ENCODE measurements around the gene BAHCC1.
"Not testable (repeated sequence)": the region's sequence is repeated elsewhere in the genome, so short reads cannot be mapped to it uniquely, and the experiment has no call there.

The BAHCC1 gene

DNA sequence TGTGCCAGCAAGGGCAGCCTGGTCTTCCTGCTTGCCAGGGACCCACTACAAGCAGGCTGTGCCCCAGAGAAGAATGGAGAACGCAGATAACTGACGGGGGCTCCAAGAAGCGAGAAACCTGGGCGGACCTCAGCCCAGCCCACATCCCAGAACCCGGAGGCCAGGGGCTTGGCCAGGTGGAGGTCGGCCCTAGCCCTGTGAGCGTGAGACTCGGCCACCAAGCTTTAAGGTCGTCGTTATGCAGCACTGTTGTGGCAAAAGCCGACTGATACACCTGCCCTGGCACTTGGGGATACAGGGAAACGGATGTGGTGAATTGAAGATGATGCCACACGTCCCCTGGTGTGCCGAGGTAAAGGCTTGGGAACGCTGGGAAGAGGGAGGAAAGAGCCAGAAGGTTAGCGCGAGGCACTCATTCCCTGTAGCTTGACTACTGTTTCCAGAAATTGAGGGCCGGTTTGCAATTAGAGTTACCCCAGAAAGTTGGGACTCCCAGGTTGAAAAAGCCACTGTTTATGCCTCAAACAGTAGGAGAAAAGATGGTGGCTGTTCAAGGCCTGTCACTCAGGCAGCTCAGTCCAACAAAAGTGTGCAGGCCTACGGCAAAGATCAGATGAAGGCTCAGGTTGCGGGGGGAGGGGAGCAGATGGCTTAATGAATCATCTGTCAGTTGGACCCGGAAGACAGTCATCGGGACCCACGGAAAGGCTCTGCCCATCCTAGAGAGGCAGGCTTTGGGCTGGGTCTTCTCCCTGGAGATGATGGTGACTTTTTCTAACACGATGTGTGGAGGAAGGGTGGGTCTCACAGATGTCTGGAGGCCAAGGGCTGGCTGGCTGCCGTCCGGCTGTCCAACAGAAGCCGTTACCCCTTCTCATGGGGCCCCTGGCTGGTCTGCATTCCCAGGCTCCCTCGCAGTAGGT, 45.6 kb upstream of the BAHCC1 start:
- DNase-seq (ENCODE audit: low spot score), result no peak
- TF ChIP-seq, protein P1, sequence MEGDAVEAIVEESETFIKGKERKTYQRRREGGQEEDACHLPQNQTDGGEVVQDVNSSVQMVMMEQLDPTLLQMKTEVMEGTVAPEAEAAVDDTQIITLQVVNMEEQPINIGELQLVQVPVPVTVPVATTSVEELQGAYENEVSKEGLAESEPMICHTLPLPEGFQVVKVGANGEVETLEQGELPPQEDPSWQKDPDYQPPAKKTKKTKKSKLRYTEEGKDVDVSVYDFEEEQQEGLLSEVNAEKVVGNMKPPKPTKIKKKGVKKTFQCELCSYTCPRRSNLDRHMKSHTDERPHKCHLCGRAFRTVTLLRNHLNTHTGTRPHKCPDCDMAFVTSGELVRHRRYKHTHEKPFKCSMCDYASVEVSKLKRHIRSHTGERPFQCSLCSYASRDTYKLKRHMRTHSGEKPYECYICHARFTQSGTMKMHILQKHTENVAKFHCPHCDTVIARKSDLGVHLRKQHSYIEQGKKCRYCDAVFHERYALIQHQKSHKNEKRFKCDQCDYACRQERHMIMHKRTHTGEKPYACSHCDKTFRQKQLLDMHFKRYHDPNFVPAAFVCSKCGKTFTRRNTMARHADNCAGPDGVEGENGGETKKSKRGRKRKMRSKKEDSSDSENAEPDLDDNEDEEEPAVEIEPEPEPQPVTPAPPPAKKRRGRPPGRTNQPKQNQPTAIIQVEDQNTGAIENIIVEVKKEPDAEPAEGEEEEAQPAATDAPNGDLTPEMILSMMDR (IDR thresholded peaks at IDR 0.05; ENCODE audit: extremely low read depth, insufficient read depth, missing control alignments), result no peak
- in situ Hi-C loops (cut with MboI; ENCODE audit: low pct_unique_long_range_greater_than_20kb, low sequenced_read_pairs, unreplicated experiment), result no loop called here

DNA sequence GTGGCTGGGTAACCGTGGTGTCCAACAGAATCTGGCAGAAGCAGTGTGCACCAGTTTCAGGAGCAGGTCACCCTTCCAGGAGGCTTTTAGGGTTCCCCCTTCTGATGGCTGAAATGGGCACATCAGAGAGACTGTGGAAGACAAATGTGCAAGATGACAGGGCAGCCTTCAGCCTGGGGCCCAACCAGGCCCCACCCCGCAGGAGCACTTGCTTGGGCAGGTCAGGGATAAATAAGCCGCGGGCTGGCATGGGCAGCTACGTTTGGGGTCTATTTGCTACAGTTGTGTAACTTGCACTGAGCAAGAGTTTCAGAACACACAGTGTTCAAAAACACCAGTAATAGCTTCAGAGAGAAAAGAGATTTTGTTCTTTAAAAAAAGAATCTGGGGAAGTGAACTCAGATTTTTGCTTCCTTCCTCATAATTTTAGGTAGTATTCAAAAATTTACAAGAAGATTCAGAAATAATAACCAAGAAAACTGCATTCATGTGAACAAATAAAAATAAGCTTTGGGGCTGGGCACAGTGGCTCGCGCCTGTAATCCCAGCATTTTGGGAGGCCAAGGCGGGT, 44.9 kb upstream of the BAHCC1 start:
- in situ Hi-C loops (cut with MboI; ENCODE audit: low pct_unique_long_range_greater_than_20kb, low sequenced_read_pairs, unreplicated experiment), result no loop called here
- DNase-seq (ENCODE audit: low spot score), result no peak
- TF ChIP-seq, protein P1 (IDR thresholded peaks at IDR 0.05; ENCODE audit: extremely low read depth, insufficient read depth, missing control alignments), result no peak

DNA sequence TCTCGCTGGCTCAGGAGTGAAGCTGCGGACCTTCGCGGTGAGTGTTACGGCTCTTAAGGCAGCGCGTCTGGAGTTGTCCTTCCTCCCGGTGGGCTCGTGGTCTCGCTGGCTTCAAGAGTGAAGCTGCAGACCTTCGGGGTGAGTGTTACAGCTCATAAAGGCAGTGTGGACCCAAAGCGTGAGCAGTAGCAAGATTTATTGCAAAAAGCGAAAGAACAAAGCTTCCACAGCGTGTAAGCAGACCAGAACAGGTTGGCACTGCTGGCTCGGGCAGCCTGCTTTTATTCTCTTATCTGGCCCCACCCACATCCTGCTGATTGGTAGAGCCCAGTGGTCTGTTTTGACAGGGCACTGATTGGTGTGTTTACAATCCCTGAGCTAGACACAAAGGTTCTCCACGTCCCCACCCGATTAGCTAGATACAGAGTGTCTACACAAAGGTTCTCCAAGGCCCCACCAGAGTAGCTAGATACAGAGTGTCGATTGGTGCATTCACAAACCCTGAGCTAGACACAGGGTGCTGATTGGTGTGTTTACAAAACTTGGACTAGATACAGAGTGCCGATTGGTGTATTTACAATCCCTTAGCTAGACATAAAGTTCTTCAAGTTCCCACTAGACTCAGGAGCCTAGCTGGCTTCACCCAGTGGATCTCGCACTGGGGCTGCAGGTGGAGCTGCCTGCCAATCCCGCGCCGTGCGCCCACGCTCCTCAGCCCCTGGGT, 43.8 kb upstream of the BAHCC1 start:
- DNase-seq (ENCODE audit: low spot score); in situ Hi-C loops (cut with MboI; ENCODE audit: low pct_unique_long_range_greater_than_20kb, low sequenced_read_pairs, unreplicated experiment): not testable (repeated sequence)

- DNase-seq (ENCODE audit: low spot score); in situ Hi-C loops (cut with MboI; ENCODE audit: low pct_unique_long_range_greater_than_20kb, low sequenced_read_pairs, unreplicated experiment): not testable (repeated sequence)
Measured at GRCh38 chr17:81352056-81352455, 43.2 kb upstream of the BAHCC1 start.

DNA sequence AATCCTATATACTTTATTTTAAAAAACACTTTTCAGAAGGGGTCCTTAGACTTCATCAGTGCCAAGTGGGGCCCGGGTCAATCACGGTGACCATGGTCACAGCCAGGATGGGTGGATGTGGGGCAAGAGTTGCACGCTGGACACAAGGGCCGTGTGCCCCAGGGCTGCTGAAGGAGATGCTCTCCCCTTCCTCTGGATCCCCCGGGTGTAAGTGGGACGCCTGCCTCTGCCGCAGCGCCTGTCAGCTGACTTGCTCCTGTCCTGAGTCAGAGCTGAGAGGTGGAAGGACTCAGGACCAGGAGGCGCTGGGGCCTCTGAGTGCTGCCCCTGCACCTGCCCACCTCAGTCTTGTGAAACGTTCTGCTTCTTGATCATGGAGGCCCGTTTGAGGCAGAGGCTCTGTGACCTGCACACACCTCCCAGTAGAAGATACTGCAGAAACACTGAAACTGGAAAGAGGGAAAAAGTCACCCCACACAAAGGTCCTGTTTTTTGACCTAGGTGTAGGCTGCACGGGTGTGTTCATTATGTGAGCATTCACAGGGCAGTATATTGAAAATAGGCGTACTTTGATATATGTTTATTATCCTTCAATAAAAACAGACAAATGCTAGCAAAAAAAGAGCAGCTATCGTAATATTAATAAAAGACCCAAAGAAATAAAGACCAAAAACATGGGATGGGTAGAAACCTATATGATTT, 40.9 kb upstream of the BAHCC1 start:
- in situ Hi-C loops (cut with MboI; ENCODE audit: low pct_unique_long_range_greater_than_20kb, low sequenced_read_pairs, unreplicated experiment), result no loop called here
- TF ChIP-seq, protein P1 (IDR thresholded peaks at IDR 0.05; ENCODE audit: extremely low read depth, insufficient read depth, missing control alignments), result no peak
- DNase-seq (ENCODE audit: low spot score), result no peak

DNA sequence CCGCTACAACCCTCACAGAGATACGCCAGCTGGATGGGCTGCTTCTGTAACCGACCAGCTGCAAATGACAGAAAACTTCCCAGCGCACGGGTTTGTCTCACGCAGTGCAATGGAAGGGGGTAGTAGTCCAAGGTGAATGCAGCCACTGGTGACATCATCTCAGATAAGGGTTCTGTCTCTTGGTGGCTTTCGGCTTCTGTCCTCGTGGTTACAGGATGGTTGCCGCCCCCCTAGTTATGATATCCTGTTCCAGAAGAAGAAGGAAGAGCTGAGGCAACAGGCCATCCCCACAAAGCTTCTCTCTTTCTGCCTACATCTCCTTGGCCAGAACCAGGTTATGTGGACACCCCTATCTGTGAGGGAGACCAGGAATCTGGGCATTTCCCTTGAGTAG, 40.3 kb upstream of the BAHCC1 start:
- in situ Hi-C loops (cut with MboI; ENCODE audit: low pct_unique_long_range_greater_than_20kb, low sequenced_read_pairs, unreplicated experiment), result no loop called here
- DNase-seq (ENCODE audit: low spot score), result no peak

DNA sequence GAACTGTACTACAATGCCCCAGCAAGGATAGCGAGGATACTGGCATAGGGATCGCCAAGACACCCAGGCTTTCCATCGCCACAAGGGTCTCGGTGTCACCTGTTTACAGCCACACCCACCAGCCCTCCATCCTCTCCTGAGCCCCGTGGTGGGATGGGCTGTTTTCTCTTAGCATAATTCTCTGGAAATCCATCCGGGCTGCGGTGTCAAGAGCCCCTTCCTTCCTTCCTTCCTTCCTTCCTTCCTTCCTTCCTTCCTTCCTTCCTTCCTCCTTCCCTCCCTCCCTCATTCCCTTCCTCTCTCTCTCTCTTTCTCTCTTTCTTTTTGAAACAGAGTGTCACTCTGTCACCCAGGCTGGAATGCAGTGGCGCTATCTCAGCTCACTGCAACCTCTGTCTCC, 36.0 kb upstream of the BAHCC1 start:
- no peak for DNase-seq (ENCODE audit: low spot score)
- in situ Hi-C loops (cut with MboI; ENCODE audit: low pct_unique_long_range_greater_than_20kb, low sequenced_read_pairs, unreplicated experiment), result no loop called here
- TF ChIP-seq, protein P1 (IDR thresholded peaks at IDR 0.05; ENCODE audit: extremely low read depth, insufficient read depth, missing control alignments), result no peak

More for the DNA sequence above, 40.3 kb upstream of the BAHCC1 start:
- TF ChIP-seq, protein P1 (IDR thresholded peaks at IDR 0.05; ENCODE audit: extremely low read depth, insufficient read depth, missing control alignments), result no peak

DNA sequence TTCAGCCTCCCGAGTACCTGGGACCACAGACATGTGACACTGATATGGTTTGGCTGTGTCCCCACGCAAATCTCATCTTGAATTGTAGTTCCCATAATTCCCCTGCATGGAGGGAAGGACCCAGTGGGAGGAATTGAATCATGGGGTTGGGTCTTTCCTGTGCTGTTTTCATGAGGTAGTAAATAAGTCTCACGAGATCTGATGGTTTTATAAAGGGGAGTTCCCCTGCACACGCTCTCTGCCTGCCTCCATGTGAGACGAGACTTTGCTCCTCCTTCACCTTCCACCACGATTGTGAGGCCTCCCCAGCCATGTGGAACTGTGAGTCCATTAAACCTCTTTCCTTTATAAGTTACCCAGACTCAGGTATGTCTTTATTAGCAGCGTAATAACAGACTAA, 33.3 kb upstream of the BAHCC1 start:
- DNase-seq (ENCODE audit: low spot score); in situ Hi-C loops (cut with MboI; ENCODE audit: low pct_unique_long_range_greater_than_20kb, low sequenced_read_pairs, unreplicated experiment): not testable (repeated sequence)

All from GM13977 (cell line).